Dedifferentiated amniotic fluid mesenchymal stem cell (primary cell): Measurements from ENCODE around the gene SYT14.
"Not testable (repeated sequence)": the region's sequence is repeated elsewhere in the genome, so short reads cannot be mapped to it uniquely, and the experiment has no call there.

Source experiments
- DNase-seq: peaks from one replicate; pipeline ENCODE4 v3.0.0-alpha.2; 2016; ENCODE audit errors: extremely low spot score

Gene SYT14

GRCh38 chr1:209937996-209938959 lies at the start of gene SYT14:
TSS of gene SYT14 (plus strand) at chr1:209938217. CDS start at chr1:209938265, 48 bp downstream.
- DNase-seq, result peak; percentile 54

- DNase-seq, result not testable (repeated sequence)
These were observed 49.5 kb upstream of the SYT14 start for GRCh38 chr1:209888291-209889076.

GRCh38 chr1:209889077-209889418 lies 49.0 kb upstream of the SYT14 start:
- no peak for DNase-seq

GRCh38 chr1:209890641-209891330 lies 47.2 kb upstream of the SYT14 start:
- no peak for DNase-seq

- no peak for DNase-seq
These were observed 44.3 kb upstream of the SYT14 start for GRCh38 chr1:209893751-209894150.

- DNase-seq, result no peak
These were observed 42.3 kb upstream of the SYT14 start for GRCh38 chr1:209895709-209896108.

- DNase-seq, result no peak
These were observed 41.7 kb upstream of the SYT14 start for GRCh38 chr1:209896346-209896745.

- not testable (repeated sequence) for DNase-seq
These were observed 39.7 kb upstream of the SYT14 start for GRCh38 chr1:209898271-209898670.

- DNase-seq, result not testable (repeated sequence)
These were observed 39.2 kb upstream of the SYT14 start for GRCh38 chr1:209898851-209899250.

- no peak for DNase-seq
These were observed 38.1 kb upstream of the SYT14 start for GRCh38 chr1:209899948-209900347.

GRCh38 chr1:209900734-209901133 lies 37.3 kb upstream of the SYT14 start:
- no peak for DNase-seq

- DNase-seq, result no peak
These were observed 36.8 kb upstream of the SYT14 start for GRCh38 chr1:209901211-209901610.

- DNase-seq, result not testable (repeated sequence)
These were observed 33.2 kb upstream of the SYT14 start for GRCh38 chr1:209904774-209905173.

- DNase-seq, result no peak
These were observed 26.3 kb upstream of the SYT14 start for GRCh38 chr1:209911746-209912145.

GRCh38 chr1:209912306-209912705 lies 25.7 kb upstream of the SYT14 start:
- DNase-seq, result no peak

- not testable (repeated sequence) for DNase-seq
These were observed 18.4 kb upstream of the SYT14 start for GRCh38 chr1:209919637-209920036.

GRCh38 chr1:209920844-209921243 lies 17.2 kb upstream of the SYT14 start:
- no peak for DNase-seq

GRCh38 chr1:209924390-209924789 lies 13.6 kb upstream of the SYT14 start:
- no peak for DNase-seq

- peak; percentile 71 for DNase-seq
These were observed 12.0 kb upstream of the SYT14 start for GRCh38 chr1:209926045-209926444.

- DNase-seq, result no peak
These were observed 10.6 kb upstream of the SYT14 start for GRCh38 chr1:209927466-209927865.

- DNase-seq, result no peak
These were observed 8.3 kb upstream of the SYT14 start for GRCh38 chr1:209929751-209930150.

GRCh38 chr1:209931141-209931540 lies 6.9 kb upstream of the SYT14 start:
- DNase-seq, result no peak
